Thyroid gland (tissue), 4 donors: ENCODE measurements around the gene XDH. TPM values are rescaled to one million over a fixed set of nuclear protein-coding genes. Genes with fewer than 3 reads are reported as not detected.
A peak's percentile ranks its signal among the peaks of the same experiment; 100 is the strongest.

Source experiments
- DNase-seq, 2 donors: peaks; one replicate each; pipeline ENCODE4 v3.0.0-alpha.2; 2019
- H3K27ac ChIP-seq, 3 donors: fragments of 200-600 bp; sonication (generic); 1 replicate in 2 of 3; 2 replicates in 1 of 3; pipeline ENCODE4 v1.5.1; 2016 to 2019; ENCODE audit warnings: mild to moderate bottlenecking in 1 of 3, moderate library complexity in 1 of 3
- H3K27me3 ChIP-seq: fragments of 200-600 bp; sonication (generic); one replicate; pipeline ENCODE4 v1.5.1; 2019
- H3K36me3 ChIP-seq, 2 donors: fragments of 200-600 bp; sonication (generic); one replicate each; pipeline ENCODE4 v1.5.1; 2016 to 2019
- H3K4me1 ChIP-seq, 2 donors: fragments of 200-600 bp; sonication (generic); one replicate each; pipeline ENCODE4 v1.5.1; 2017 to 2019
- H3K4me3 ChIP-seq, 3 donors: fragments of 200-600 bp; sonication (generic); replicated peaks in 1 of 3; 1 replicate in 2 of 3; 2 replicates in 1 of 3; pipeline ENCODE4 v1.5.1; 2016; ENCODE audit warnings: mild to moderate bottlenecking in 1 of 3
- H3K9me3 ChIP-seq: fragments of 200-600 bp; sonication (generic); one replicate; pipeline ENCODE4 v1.5.1; 2017
- CTCF ChIP-seq, 6 experiments: fragments of 200-600 bp in 3 of 6; fragments of 450-650 bp in 3 of 6; sonication (generic) in 3 of 6; IDR thresholded peaks; one replicate each; pipeline ENCODE4 v1.5.1; 2016 to 2019; ENCODE audit warnings: antibody characterized with exemption in 6 of 6, mild to moderate bottlenecking in 2 of 6, inconsistent platforms in 1 of 6, moderate library complexity in 1 of 6
- POLR2A ChIP-seq, 2 donors: fragments of 450-650 bp; IDR thresholded peaks; one replicate each; pipeline ENCODE4 v1.6.1; 2017; ENCODE audit warnings: antibody characterized with exemption in 2 of 2, mild to moderate bottlenecking in 2 of 2, moderate library complexity in 1 of 2
- WGBS, 2 donors: methylation state at CpG; one replicate each; pipeline ENCODE4 v1.1.5; 2017; 5-methylcytosine and 5-hydroxymethylcytosine counted together
- intact Hi-C: fragments of 100-400 bp; cut with DNase I; formaldehyde crosslinking; loops from one replicate; pipeline ENCODE4 v1.15.1; 2023
- total RNA-seq, 4 donors: library from RNA; depleted of rRNA; stranded (reverse); fragments of >200 nt; gene quantifications; one replicate each; pipeline ENCODE4 v1.2.3, GENCODE V29; 2016

The XDH gene
- total RNA-seq, 4 donors from 2014 or later = 0.13 to 2.6 (median 1.9) TPM; not detected in 1

- intact Hi-C loops = loop anchor here (2.0 to 10.0 kb wide), 2 partner anchors 99 to 619 kb away; partner anchors contain the start of gene EHD3
- no peak for TF ChIP-seq POLR2A (IDR thresholded peaks at IDR 0.05)
- TF ChIP-seq CTCF (IDR thresholded peaks at IDR 0.05) = peak; percentile 71 to 88 (median 84)
- Histone ChIP-seq H3K27ac (no peak overlapping the region), H3K9me3 (no peaks in the 10 kb centered on the region), H3K36me3 (no peaks in the 10 kb centered on the region), H3K4me1 (no peaks in the 10 kb centered on the region), H3K4me3 (no peak overlapping the region), H3K27me3 (no peaks in the 10 kb centered on the region)
- WGBS, 2 donors = 3 to 8% methylated on average over 8 of the region's 8 CpGs
- peak; percentile 69 to 80 for DNase-seq
Measured at GRCh38 chr2:31333527-31334183, 80.9 kb downstream of the XDH start.

GRCh38 chr2:31333046-31333445, 81.5 kb downstream of the XDH start:
- 72 to 79% methylated on average over 4 to 5 of the region's 5 CpGs for WGBS, 2 donors
- no peaks in the 10 kb centered on the region for H3K36me3 ChIP-seq
- intact Hi-C loops = loop anchor here (2.0 to 10.0 kb wide), 2 partner anchors 98 to 618 kb away; partner anchors contain the start of gene EHD3
- no peak overlapping the region for H3K4me3 ChIP-seq
- H3K9me3 ChIP-seq = no peaks in the 10 kb centered on the region
- TF ChIP-seq POLR2A (IDR thresholded peaks at IDR 0.05) = no peak
- TF ChIP-seq CTCF (IDR thresholded peaks at IDR 0.05) = no peak
- H3K27me3 ChIP-seq = no peaks in the 10 kb centered on the region
- H3K27ac ChIP-seq = no peak overlapping the region
- DNase-seq = no peak
- H3K4me1 ChIP-seq = no peaks in the 10 kb centered on the region

GRCh38 chr2:31332521-31332920, 82.0 kb downstream of the XDH start:
- Histone ChIP-seq H3K4me3 (no peak overlapping the region), H3K36me3 (no peaks in the 10 kb centered on the region), H3K9me3 (no peaks in the 10 kb centered on the region), H3K27ac (no peak overlapping the region), H3K4me1 (no peaks in the 10 kb centered on the region), H3K27me3 (no peaks in the 10 kb centered on the region)
- no peak for DNase-seq
- WGBS, 2 donors = 67 to 84% methylated on average over 5 of the region's 5 CpGs
- intact Hi-C loops = loop anchor here (2.0 to 10.0 kb wide), 2 partner anchors 98 to 618 kb away; partner anchors contain the start of gene EHD3
- TF ChIP-seq CTCF (IDR thresholded peaks at IDR 0.05) = no peak
- no peak for TF ChIP-seq POLR2A (IDR thresholded peaks at IDR 0.05)

- no peak overlapping the region for H3K4me3 ChIP-seq
- H3K4me1 ChIP-seq = no peaks in the 10 kb centered on the region
- 60% methylated on average over 8 of the region's 8 CpGs for WGBS, 2 donors
- no peaks in the 10 kb centered on the region for H3K36me3 ChIP-seq
- TF ChIP-seq POLR2A (IDR thresholded peaks at IDR 0.05) (no peak), CTCF (IDR thresholded peaks at IDR 0.05) (no peak)
- intact Hi-C loops = loop anchor here (10.0 kb wide), 1 partner anchor 96 kb away; the partner anchor contains the start of gene EHD3
- no peak overlapping the region for H3K27ac ChIP-seq
- H3K27me3 ChIP-seq = no peaks in the 10 kb centered on the region
- no peaks in the 10 kb centered on the region for H3K9me3 ChIP-seq
- DNase-seq = no peak
Measured at GRCh38 chr2:31331156-31331555, 83.4 kb downstream of the XDH start.

- intact Hi-C loops = no loop called here
- H3K27ac ChIP-seq = no peak overlapping the region
- H3K4me1 ChIP-seq = no peaks in the 10 kb centered on the region
- DNase-seq = no peak
- no peak for TF ChIP-seq CTCF (IDR thresholded peaks at IDR 0.05)
- TF ChIP-seq POLR2A (IDR thresholded peaks at IDR 0.05) = no peak
- no peaks in the 10 kb centered on the region for H3K36me3 ChIP-seq
- no peaks in the 10 kb centered on the region for H3K9me3 ChIP-seq
- H3K27me3 ChIP-seq = no peaks in the 10 kb centered on the region
- 44 to 55% methylated on average over 2 of the region's 2 CpGs for WGBS, 2 donors
- no peak overlapping the region for H3K4me3 ChIP-seq
Measured at GRCh38 chr2:31329081-31329625, 85.4 kb downstream of the XDH start.
